Psoas muscle (tissue), 8 donors: ENCODE results near the gene DOK4. TPM values are rescaled to one million over a fixed set of nuclear protein-coding genes. Genes with fewer than 3 reads are reported as not detected.

ENCODE experiments used
- ATAC-seq, 4 donors: fragments of 200-7000 bp; cut with Tn5 transposase; one replicate each; pipeline ENCODE4 v1.9.1; 2020; ENCODE audit warnings: moderate library complexity in 3 of 4, mild to moderate bottlenecking in 2 of 4
- DNase-seq, 2 donors: peaks; one replicate each; pipeline ENCODE4 v3.0.0-alpha.2; 2020
- H3K27ac ChIP-seq: fragments of 200-600 bp; one replicate; pipeline ENCODE4 v1.8.0; 2022
- H3K27me3 ChIP-seq, 3 donors: fragments of 200-600 bp in 1 of 3; one replicate each; pipeline versions ENCODE4 v1.6.1 to v1.8.0; 2013 to 2022; ENCODE audit warnings: low read length in 2 of 3, mild to moderate bottlenecking in 2 of 3, moderate library complexity in 1 of 3; ENCODE audit not compliant: insufficient read depth in 3 of 3
- H3K36me3 ChIP-seq, 2 donors: fragments of 200-600 bp in 1 of 2; one replicate each; pipeline versions ENCODE4 v1.6.1 to v1.8.0; 2013 to 2022; ENCODE audit warnings: low read depth in 1 of 2, mild to moderate bottlenecking in 1 of 2, moderate library complexity in 1 of 2; ENCODE audit not compliant: insufficient read depth in 1 of 2
- H3K4me1 ChIP-seq: fragments of 200-600 bp; one replicate; pipeline ENCODE4 v1.8.0; 2022
- H3K4me3 ChIP-seq: fragments of 200-600 bp; one replicate; pipeline ENCODE4 v1.8.0; 2022; ENCODE audit warnings: mild to moderate bottlenecking
- H3K9me3 ChIP-seq: fragments of 200-600 bp; one replicate; pipeline ENCODE4 v1.8.0; 2022
- CTCF ChIP-seq: fragments of 200-600 bp; IDR thresholded peaks from one replicate; pipeline ENCODE4 v1.8.0; 2022; ENCODE audit warnings: antibody characterized with exemption
- WGBS, 3 donors: extraction: QIAGEN DNeasy Blood & Tissue Kit; methylation state at CpG; one replicate each; pipeline versions ENCODE4 v1.1.6 to v1.1.7; 2013; 5-methylcytosine and 5-hydroxymethylcytosine counted together
- intact Hi-C, 2 donors: fragments of 100-400 bp; cut with DNase I; formaldehyde crosslinking; loops; one replicate each; pipeline versions ENCODE4 v1.11.0 to v1.14.2; 2022
- polyA plus RNA-seq, 3 donors: library from polyadenylated mRNA; stranded (reverse); fragments of 200-250 nt; gene quantifications; one replicate each; pipeline ENCODE4 v1.2.3, GENCODE V29; 2013
- total RNA-seq, 4 donors: library from RNA; stranded (reverse); fragmentation: NEBNext Ultra II Directional in 2 of 4; extraction: Animal tissue kit (Norgen Biotek cat#: 25700) in 2 of 4; gene quantifications; one replicate each; pipeline versions ENCODE4 v1.2.1 to v1.2.4, GENCODE V29; 2021 to 2023
- donor health status: healthy with polysubstance abuse.
- donor health status: DM: no; HTN: no; CAD: no; lungs with moderate emphysema.
- donor health status: Bipolar disorder and iron deficiency.
- donor health status: healthy.
- donor health status: DM: yes; HTN: yes; CAD: no.
- donor health status: DM: no; HTN: no; CAD: no.
- donor health status: DM: no; HTN: no; CAD: no.
- donor health status: DM: yes; HTN: yes; CAD: no.

The DOK4 gene
- total and polyA plus RNA-seq, 7 donors: 1.3 to 4.3 (median 1.9) TPM

- no peaks in the 10 kb centered on the region for H3K36me3 ChIP-seq
- H3K4me3 ChIP-seq: no peak overlapping the region
- H3K27ac ChIP-seq: no peak overlapping the region
- no peaks in the 10 kb centered on the region for H3K27me3 ChIP-seq
- H3K9me3 ChIP-seq: no peaks in the 10 kb centered on the region
- DNase-seq (no peak), ATAC-seq (no peak)
- H3K4me1 ChIP-seq: peaks cover 14% of the 10 kb centered on the region
- intact Hi-C loops: no loop called here
- WGBS, 3 donors: 93 to 95% (median 94%) methylated on average over 5 of the region's 5 CpGs
- no peak for TF ChIP-seq CTCF
Observed at GRCh38 chr16:57489229-57489628, 2.9 kb upstream of the DOK4 start.

DNA sequence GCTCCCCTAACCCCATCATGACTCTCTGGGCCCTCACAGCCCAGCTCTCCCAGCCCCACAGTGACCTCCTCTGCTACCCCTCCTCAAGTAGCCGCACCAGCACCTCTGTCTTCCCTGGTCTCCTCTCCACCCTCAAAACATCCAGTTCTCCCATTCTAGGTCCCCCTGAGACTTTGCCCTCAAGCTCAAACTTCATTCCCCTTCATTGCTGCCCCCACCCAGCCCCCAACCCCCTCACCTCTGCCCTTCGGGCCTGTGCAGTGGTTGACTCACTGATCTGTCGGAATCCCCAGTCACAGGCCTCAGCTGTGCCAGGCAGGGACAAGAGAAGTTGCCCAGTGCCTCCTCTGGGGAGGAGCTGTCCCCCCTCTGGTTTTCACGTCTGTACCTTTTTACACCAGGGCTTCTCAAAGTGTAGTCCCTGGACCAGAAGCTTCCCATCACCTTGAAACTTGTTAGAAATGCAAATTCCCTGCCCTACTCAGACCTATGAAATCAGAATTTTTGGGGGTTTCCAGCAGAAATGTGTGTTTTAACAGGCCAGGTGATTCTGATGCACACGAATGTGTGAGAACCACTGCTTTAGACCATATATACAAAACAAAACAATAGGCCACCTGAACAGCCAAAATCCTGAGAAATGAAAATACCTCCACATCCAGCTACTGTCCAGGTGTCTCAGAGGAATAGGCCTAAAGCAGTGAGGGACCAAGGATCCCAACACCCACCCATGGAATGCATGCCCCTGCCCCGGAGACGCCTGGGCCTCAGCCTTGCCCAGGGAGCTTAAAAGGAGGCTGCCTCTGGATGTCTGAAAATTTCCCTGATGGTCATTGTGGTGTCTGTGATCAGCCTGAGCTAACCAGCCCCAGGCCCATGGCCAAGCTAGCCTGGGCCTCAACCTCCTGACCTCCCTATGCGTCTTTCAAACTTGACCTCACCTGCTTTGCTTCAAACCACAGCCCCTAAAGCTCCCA lies 853 bp upstream of the DOK4 start:
- Histone ChIP-seq H3K27me3 (no peaks in the 10 kb centered on the region), H3K4me1 (peaks cover 14% of the 10 kb centered on the region), H3K36me3 (no peaks in the 10 kb centered on the region), H3K4me3 (peak overlapping the region; percentile 81), H3K9me3 (no peaks in the 10 kb centered on the region), H3K27ac (no peak overlapping the region)
- TF ChIP-seq CTCF: no peak
- intact Hi-C loops: no loop called here
- ATAC-seq (no peak), DNase-seq (peak in 1 of 2 donors; percentile 21)
- WGBS, 3 donors: 81 to 91% (median 83%) methylated on average over 8 of the region's 8 CpGs

DNA sequence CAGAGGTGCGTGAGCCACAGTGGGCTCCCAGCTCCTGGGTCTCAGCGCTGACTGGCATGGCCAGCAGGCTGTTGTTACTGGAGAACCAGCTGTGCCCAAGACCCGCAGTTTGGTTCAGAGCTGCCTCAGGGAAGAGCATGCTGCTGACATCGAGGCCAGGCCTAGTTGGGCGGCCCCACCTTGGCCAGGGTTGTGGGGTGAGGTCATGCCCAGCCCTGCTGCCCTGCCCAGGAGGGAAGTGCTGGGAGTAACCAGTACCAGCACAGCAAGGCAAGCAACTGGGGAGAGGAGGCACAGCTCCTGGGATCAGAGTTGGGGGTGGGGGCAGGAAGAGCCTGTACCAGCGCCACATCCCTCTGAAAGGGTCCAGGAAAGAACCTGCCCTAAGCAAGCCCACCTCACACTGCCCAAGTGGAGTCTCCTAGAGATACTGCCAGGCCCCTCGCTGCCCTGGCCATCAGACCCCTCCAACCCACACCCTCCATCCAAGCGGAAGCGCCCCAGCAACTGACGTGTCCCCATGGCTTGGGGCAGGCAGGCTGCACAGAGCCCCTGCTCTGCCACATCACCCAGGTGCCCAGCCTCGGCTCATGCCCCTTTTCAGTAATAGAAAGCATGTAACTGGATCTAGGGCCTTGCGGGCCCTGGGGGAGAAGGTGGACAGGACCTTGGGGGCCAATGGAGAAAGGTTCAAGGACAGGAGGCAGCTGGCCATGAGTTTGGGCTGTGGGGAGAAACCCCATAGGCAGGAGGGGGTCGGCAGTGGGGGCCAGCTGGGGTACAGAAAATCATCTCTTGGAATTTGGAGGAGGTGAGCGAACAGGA lies 990 bp downstream of the DOK4 start:
- TF ChIP-seq CTCF: no peak
- Histone ChIP-seq H3K4me3 (peak overlapping the region; percentile 81), H3K27ac (peak overlapping the region; percentile 23), H3K9me3 (no peaks in the 10 kb centered on the region), H3K36me3 (no peaks in the 10 kb centered on the region), H3K4me1 (peaks cover 14% of the 10 kb centered on the region), H3K27me3 (no peaks in the 10 kb centered on the region)
- no peak for DNase-seq
- ATAC-seq: no peak
- WGBS, 3 donors: 64 to 75% (median 65%) methylated on average over 14 of the region's 14 CpGs
- intact Hi-C loops: no loop called here

DNA sequence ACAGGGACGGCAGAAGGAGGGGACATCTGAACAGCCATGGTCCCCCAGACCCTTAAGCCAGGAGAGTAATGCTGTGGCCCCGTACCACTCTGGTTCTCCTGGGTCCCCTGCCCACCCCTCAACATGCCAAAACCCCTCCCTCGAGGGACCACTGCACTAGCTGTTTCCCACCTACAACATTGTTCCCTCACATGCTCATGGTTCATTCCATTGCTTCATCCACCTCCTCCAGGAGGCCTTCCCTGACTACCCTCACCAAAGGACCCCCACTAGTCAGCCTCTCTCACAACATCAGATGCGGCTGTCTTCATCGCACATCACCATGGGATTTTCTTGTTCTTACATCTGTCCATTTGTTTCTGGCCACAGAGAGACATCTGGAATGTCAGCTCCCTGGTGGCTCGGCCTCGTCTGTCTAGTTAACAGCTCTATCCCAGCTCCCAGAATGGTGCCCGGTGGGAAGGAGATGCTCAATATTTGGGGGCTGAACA lies 1.7 kb downstream of the DOK4 start:
- 76 to 82% (median 80%) methylated on average over 7 to 8 of the region's 8 CpGs for WGBS, 3 donors
- no peak for ATAC-seq
- Histone ChIP-seq H3K4me3 (no peak overlapping the region), H3K27me3 (no peaks in the 10 kb centered on the region), H3K9me3 (no peaks in the 10 kb centered on the region), H3K27ac (no peak overlapping the region), H3K4me1 (peaks cover 14% of the 10 kb centered on the region), H3K36me3 (no peaks in the 10 kb centered on the region)
- no peak for TF ChIP-seq CTCF
- intact Hi-C loops: no loop called here
- DNase-seq: no peak
